ENCODE measurements around the gene CHST8.
A peak's percentile ranks its signal among the peaks of the same experiment; 100 is the strongest.
"Not testable (repeated sequence)": the region's sequence is repeated elsewhere in the genome, so short reads cannot be mapped to it uniquely, and the experiment has no call there.

CHST8 gene

GRCh38 chr19:33621811-33622504 is at the start of gene CHST8:
CHST8 (plus strand) TSS chr19:33621953; CDS start chr19:33689262, 67,309 bp downstream.
- peak; percentile 74 for DNase-seq

GRCh38 chr19:33572929-33573328 is 48.8 kb upstream of the CHST8 start:
- DNase-seq, result no peak

GRCh38 chr19:33574824-33575223 is 46.9 kb upstream of the CHST8 start:
- no peak for DNase-seq

GRCh38 chr19:33578697-33579096 is 43.1 kb upstream of the CHST8 start:
- no peak for DNase-seq

- no peak for DNase-seq
Observed at GRCh38 chr19:33580026-33580644, 41.6 kb upstream of the CHST8 start.

GRCh38 chr19:33580645-33581037 is 41.1 kb upstream of the CHST8 start:
- no peak for DNase-seq

GRCh38 chr19:33582914-33583313 is 38.8 kb upstream of the CHST8 start:
- no peak for DNase-seq

- DNase-seq, result no peak
Observed at GRCh38 chr19:33587150-33587549, 34.6 kb upstream of the CHST8 start.

- DNase-seq, result no peak
Observed at GRCh38 chr19:33590224-33590623, 31.5 kb upstream of the CHST8 start.

- DNase-seq, result no peak
Observed at GRCh38 chr19:33595783-33596182, 26.0 kb upstream of the CHST8 start.

GRCh38 chr19:33601583-33601982 is 20.2 kb upstream of the CHST8 start:
- no peak for DNase-seq

GRCh38 chr19:33602576-33603204 is 19.1 kb upstream of the CHST8 start:
- DNase-seq, result no peak

GRCh38 chr19:33603377-33603776 is 18.4 kb upstream of the CHST8 start:
- DNase-seq, result no peak

GRCh38 chr19:33604651-33605050 is 17.1 kb upstream of the CHST8 start:
- no peak for DNase-seq

GRCh38 chr19:33605803-33606295 is 15.9 kb upstream of the CHST8 start:
- DNase-seq, result not testable (repeated sequence)

- DNase-seq, result no peak
Observed at GRCh38 chr19:33606556-33606955, 15.2 kb upstream of the CHST8 start.

GRCh38 chr19:33609353-33609752 is 12.4 kb upstream of the CHST8 start:
- no peak for DNase-seq

GRCh38 chr19:33610588-33610987 is 11.2 kb upstream of the CHST8 start:
- no peak for DNase-seq

GRCh38 chr19:33612928-33613619 is 8.7 kb upstream of the CHST8 start:
- DNase-seq, result no peak

GRCh38 chr19:33613620-33614000 is 8.1 kb upstream of the CHST8 start:
- peak; percentile 31 for DNase-seq

- DNase-seq, result no peak
Observed at GRCh38 chr19:33616346-33616745, 5.4 kb upstream of the CHST8 start.

GRCh38 chr19:33616857-33617256 is 4.9 kb upstream of the CHST8 start:
- DNase-seq, result no peak

GRCh38 chr19:33618363-33618762 is 3.4 kb upstream of the CHST8 start:
- not testable (repeated sequence) for DNase-seq
